GM12872 (cell line): ENCODE data around the gene AATK.

Experiments used
- CTCF ChIP-seq: IDR thresholded peaks from 3 replicates; pipeline ENCODE4 v1.5.1; 2011; ENCODE audit warnings: low read depth, mild to moderate bottlenecking, low read length, moderate library complexity; ENCODE audit not compliant: insufficient read depth

AATK gene

GRCh38 chr17:81173052-81173761, 7.2 kb upstream of the AATK start:
- no peak for TF ChIP-seq CTCF

- no peak for TF ChIP-seq CTCF
Measured at GRCh38 chr17:81171941-81172340, 5.9 kb upstream of the AATK start.

- no peak for TF ChIP-seq CTCF
Measured at GRCh38 chr17:81170727-81171494, 4.9 kb upstream of the AATK start.

- no peak for TF ChIP-seq CTCF
Measured at GRCh38 chr17:81169870-81170309, 3.9 kb upstream of the AATK start.

GRCh38 chr17:81167638-81168037, 1.6 kb upstream of the AATK start:
- TF ChIP-seq CTCF = no peak

- no peak for TF ChIP-seq CTCF
Measured at GRCh38 chr17:81167194-81167524, 1.1 kb upstream of the AATK start.

GRCh38 chr17:81165246-81166032, 582 bp downstream of the AATK start, which contains the start of gene PVALEF:
Gene PVALEF (plus strand): TSS chr17:81165507. CDS start chr17:81181227, 15,720 bp downstream.
- TF ChIP-seq CTCF = no peak
